Measurements from ENCODE around the gene NTF3. TPM values are rescaled to one million over a fixed set of nuclear protein-coding genes. Genes with fewer than 3 reads are reported as not detected.

The NTF3 gene
- polyA plus RNA-seq, 4 donors: 3.5 to 4.5 (median 4.3) TPM

DNA sequence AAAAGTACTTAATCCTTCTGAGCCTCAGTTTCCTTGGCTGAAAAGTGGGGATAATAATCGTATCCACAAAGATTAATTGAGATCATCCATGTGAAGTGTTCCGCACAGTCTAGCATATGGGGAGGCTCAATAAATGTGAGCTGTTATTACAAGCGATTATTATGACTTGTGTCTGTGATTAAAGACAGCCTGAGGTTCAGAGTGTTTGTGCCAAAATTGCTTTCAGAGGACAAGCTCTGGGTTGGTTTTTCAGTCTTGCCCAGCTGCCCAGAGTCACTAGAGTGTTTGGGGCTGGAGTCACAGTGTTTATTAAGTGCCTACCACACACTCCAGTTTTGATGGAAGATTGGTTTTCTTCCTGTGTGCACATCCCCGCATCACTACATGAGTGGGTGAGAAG is 53.5 kb downstream of the NTF3 start:
- DNase-seq (ENCODE audit: low read depth in 4 of 4, low spot score in 3 of 4): no peak

DNA sequence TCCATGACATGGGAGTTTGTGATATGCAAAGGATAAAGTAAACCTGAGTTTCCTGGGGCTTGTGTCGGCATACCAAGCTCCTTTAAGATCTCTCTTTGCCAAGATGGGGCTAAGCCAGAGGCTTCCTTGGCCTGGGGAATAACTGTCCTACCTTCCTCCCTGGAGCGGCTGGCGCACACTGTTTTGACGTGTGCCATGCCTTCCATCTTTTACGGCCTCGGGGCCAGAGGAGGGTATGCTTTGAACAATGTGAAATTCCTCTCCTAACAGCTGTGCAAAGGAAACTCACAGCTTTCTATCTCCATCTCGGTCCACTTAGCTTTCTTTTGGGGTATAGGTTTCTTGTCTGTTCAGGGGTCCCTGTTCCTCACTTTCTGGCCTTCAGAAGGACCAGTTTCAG is 55.2 kb downstream of the NTF3 start:
- DNase-seq (ENCODE audit: low read depth in 4 of 4, low spot score in 3 of 4): no peak

DNA sequence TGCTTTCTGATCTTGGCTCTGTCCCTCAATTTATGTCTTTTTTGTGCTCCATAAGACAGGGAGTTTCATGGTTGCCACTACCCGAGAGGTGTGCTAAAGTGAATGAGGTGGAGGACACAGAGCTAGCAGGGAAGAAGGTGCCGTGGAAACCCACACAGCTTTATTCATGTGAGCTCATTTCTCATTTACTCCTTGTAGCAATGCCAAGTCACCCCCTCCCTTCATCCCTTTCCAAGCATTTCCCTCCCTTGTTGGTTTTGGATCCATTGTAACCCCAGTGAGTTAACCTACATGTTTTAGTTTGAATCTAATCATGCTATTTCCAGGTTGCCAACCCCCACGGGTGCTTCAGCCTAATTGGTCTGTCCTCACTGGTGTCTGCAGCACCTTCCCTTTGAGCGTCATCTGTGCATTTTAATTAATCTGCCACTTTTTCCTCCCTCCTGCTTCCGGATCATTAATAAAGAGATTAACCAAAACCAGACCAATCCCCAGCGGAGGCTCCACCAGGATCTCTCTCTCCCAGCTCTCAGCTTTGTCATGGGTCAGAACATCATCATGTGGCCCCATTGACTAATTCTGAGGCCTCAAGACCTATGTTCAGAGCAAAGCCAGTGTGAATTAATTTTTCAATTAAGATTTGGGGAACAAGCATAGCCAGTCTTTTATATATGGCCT is 56.2 kb downstream of the NTF3 start:
- DNase-seq (ENCODE audit: low read depth in 4 of 4, low spot score in 3 of 4): no peak

DNA sequence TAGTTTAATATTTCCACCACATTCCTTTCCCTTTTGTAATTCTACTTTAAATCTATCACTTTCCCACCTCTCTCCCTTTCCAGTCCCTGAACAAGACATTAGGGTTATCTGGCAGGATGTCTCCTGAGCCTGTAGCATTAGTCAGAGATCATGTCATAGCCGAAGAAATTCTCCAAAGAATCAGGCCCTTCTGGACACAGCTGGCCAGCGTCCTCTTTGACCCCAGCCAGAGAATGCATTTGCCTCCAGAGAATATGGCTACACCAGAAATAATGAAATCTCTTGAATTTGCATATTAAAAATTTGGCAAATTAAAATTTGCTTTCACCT is 56.7 kb downstream of the NTF3 start:
- DNase-seq (ENCODE audit: low read depth in 4 of 4, low spot score in 3 of 4): no peak

DNA sequence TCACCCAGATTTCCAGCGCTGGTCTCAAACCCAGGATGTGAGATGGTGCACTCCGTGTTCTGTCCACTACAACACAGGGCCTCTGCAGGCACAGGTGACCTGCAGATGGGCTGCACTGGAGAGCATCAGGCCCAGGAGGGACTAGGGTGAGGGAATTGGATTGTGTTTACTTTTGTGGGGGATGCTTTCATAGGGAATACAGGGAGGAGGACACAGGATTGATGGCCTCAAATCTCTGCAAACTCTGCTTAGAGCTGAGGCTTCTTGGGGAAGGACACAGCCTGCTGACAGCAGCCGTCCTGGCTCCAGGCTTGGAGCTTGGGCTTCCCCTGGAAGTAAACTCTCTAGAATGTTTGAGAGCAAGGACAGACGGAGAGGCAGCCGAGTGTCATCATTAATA is 57.1 kb downstream of the NTF3 start:
- no peak for DNase-seq (ENCODE audit: low read depth in 4 of 4, low spot score in 3 of 4)

DNA sequence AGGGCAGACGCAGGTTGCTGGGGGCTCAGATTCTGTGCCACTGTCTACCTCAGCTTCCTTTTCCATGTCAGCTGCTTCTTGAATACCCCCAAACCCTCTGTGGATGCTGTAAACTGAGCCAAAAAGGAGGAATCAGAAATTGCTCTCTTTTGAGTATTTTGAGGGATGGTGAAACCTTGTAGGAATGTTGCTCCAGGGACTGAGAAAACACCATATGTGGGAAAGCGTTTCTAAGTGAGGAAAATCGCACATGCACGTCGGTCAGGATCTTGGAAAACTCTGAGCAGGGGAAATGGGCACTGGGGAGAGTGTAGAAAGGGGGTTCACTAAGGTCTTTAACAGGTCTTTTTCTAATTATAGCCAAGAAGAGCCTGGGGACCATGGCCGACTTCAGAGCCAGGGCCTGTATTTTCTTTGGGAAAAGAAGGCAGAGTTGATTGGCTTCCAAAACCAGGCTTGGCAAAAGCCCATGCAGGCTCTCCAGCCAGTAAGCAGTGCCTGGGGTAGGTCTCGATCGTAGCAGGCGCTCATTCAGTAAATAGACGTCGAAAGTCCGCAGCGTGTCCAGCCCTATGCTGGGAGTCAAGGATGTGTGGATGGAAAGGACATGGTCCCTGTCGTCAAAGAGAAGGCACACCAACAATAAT is 58.0 kb downstream of the NTF3 start:
- DNase-seq (ENCODE audit: low read depth in 4 of 4, low spot score in 3 of 4): no peak

DNA sequence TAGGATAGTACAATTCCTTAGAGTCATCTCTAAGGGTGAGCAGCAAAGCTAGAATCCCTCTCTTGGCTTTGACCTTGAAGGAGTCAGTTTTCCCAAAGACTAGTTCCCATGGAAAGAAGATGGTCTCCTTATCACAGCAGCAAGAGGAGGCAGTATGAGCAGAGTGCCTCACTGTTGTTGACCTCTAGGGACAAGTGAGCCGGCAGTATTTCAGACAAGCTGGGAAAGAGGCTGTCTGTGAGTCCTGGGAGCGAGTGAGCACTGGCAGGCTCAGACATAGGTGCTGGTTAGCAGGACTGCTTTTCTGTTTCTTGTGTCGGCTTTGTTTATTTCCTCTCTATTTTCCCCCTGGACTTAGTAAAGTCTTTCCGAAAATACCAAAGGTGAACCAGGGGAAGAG is 60.7 kb downstream of the NTF3 start:
- DNase-seq (ENCODE audit: low read depth in 4 of 4, low spot score in 3 of 4): no peak

DNA sequence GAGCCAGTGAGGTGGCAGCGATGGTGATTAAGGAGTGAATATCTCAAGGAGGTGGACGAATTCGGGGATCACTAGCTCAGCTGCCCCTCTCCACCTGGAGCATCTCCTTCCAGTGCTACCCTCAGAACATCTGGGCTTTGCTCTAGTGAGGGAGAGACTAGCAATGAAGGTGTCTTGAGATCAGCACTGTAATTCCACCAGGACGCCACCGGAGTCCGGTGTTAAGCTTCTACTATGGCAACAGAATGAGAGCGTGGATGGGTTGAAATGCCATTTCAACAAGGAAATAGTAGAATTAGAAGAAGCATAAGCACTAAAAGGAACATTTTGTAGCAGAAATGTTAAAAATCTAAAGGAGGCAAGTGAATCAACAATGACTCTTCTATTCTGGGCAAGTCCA is 61.1 kb downstream of the NTF3 start:
- DNase-seq (ENCODE audit: low read depth in 4 of 4, low spot score in 3 of 4): no peak

DNA sequence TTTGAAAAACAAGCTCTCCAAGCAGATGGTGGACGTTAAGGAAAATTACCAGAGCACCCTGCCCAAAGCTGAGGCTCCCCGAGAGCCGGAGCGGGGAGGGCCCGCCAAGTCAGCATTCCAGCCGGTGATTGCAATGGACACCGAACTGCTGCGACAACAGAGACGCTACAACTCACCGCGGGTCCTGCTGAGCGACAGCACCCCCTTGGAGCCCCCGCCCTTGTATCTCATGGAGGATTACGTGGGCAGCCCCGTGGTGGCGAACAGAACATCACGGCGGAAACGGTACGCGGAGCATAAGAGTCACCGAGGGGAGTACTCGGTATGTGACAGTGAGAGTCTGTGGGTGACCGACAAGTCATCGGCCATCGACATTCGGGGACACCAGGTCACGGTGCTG is 62.4 kb downstream of the NTF3 start:
- no peak for DNase-seq (ENCODE audit: low read depth in 4 of 4, low spot score in 3 of 4)

DNA sequence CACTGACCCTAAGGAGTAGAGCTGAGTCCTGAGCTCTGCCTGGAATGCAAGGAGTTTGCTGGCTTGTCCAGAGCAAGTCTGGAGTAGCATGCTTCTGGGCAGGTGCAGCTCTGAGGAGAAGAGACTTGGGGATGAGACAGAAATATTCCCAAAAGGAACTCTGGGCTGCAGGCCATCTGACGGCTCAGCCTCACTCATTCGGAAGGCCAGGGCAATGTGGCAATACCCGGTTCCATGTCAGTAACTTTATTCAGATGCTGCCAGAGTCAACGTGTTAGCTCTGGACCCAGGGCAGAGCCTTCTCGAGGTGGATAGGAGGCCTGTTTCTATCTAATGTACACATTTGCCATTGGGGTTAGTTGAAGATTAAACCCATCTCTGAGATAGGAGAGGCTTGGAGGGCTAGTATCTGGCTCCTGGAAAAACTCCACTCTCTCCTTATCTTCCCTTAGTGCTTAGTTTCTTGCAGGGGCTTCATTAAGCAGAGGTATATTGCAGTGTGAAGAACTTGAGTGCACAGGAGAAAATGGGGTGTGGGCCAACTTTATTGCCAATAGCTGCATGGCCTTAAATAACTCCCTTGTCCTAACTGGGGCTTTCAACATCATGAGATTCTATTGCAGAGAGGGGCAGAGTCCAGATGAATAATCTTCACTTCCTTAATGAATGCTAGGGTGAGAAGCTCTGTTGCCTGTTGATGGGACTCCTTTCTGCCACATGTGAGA is 65.6 kb downstream of the NTF3 start:
- DNase-seq (ENCODE audit: low read depth in 4 of 4, low spot score in 3 of 4): no peak

DNA sequence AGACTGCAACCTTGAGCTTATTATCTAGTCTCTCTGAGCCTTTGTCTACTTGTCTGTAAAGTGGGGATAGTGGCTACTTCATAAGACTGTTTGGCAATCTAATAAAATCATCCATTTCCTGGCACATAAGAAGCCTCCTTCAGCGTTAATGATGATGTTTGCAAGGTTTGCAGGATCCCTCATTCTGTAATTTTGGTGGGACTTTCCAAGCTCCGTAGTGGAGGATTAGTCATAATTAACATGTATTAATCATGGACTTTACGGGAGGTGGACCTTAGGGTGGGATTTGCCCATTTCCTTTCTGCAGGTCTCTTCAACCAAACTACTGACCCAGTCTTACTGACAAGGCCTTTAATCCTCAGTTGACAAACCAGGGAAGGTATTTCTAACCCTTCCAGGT is 66.2 kb downstream of the NTF3 start:
- no peak for DNase-seq (ENCODE audit: low read depth in 4 of 4, low spot score in 3 of 4)

DNA sequence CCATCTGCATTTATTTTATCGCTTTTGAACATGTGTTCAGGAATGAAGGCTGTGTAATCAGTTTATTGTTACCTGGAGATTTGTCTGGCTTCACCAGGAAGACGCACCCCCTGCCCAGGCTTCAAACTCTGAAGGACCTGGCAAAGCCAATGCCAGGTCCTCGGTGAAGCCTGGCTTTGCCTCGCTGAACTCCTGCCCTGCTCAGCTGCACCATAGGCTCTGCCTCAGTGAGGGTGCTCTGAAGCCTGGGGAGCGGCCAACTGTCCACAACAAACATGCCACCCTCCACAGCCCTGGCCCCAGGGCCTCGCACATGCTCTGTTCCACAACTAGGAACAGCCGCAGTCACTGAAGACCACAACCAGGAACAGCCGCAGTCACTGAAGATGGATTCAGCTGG is 66.9 kb downstream of the NTF3 start:
- DNase-seq (ENCODE audit: low read depth in 4 of 4, low spot score in 3 of 4): no peak

DNA sequence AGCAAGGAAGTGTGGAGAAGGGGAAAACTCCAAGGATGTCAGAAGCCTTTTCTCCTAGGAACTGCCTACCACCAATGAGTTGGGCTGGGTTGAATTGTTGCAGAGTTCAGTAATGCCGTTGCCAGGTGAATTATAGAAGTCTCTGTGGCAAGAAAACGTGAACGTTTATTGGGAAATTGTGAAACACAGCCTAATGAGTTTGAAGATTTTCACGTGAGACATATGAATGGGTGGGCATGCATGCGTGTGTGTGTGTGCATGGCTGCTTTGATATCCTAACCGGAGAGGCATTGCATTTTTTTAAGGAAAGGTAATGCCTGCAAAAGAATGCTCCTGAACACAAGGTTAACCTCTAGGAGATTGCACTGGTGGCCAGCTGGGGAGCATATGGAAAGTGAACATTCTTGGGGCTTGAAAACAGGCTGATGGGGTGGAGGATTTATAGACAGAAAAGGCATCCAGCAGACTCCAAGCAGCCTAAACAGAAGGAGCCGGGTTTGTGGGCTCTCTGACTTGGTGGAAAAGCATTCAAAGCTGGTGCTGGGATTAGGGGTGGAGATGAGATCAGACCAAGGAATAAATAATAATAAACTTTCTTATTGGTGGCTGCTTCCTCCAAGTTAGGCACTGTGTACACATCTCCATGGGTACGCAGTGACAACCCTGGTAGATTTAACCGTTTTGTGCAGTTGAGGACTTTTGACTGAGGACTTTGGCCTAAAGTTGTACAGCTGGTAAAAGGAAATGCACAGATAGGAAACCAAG is 67.8 kb downstream of the NTF3 start:
- DNase-seq (ENCODE audit: low read depth in 4 of 4, low spot score in 3 of 4): no peak

DNA sequence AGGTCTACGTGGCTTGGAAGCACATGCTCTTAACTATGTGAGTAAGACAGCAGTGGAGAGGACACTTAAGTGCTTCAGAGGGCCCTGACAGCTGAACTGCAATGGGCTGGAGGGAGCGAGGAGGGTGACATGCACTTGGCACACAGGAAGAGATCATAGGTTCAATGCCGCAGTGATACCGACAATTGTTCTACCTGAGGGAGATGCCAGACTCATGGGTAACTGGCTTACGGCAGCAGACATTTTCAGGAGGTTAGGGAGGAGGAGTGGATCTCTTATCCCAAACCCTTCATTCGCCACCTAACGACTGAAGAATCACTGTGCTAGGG is 68.4 kb downstream of the NTF3 start:
- DNase-seq (ENCODE audit: low read depth in 4 of 4, low spot score in 3 of 4): no peak

DNA sequence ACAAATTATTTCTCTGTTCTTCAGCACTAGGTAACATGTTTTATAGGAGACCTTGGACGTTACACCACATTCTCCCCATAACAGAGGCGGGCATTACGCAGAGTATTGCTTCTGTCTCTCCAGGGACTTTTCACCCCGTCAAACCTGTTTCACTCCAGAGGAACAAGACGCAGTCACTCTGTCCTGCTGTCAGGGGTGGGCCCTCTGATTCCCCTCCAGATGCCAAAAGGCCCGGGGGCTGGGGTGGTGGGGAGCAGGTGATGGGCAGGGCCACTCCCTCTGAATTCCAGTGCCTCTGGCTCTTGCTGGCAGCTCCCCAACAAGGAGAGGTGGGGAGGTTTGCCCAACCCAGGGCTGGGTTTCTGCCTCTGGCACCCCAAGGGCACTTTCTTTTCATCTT is 71.9 kb downstream of the NTF3 start:
- no peak for DNase-seq (ENCODE audit: low read depth in 4 of 4, low spot score in 3 of 4)

DNA sequence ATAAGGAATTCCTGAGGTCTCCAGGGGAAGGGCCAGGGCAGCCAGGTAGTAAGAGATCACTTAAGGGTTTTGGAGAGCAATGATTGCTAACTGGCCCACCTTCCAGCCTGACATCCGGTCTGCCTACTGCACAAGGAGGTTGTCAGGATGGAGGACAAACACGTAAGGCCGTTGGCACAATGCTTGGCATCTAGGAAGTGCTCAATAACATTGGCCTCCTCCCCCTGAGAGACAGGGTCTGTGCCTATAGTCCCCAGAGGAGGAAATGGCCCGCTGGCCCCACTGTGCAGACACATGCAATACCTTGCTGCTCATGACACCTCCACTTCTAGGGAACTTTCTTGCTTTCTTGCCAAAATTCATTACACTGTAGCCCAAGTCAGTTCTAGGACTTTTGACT is 73.2 kb downstream of the NTF3 start:
- DNase-seq (ENCODE audit: low read depth in 4 of 4, low spot score in 3 of 4): no peak

DNA sequence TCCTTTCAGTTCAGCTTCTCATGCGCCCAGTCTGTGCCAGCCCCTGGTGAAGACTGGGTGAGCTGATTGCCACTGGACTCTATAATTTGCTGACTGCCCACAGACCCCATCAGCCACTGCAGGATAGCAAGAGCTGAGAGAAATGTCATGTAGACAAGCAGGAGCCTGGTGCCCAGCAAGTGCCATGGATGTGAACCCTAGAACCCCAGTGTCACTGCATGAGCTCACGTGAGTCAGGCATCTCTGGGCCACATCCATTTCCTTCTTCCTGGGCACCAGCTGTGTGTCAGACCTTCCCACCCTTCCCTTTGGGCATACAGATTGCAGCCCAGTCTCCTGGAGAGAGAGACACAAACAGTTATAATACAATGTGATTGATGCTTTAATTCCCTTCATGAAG is 73.8 kb downstream of the NTF3 start:
- no peak for DNase-seq (ENCODE audit: low read depth in 4 of 4, low spot score in 3 of 4)

DNA sequence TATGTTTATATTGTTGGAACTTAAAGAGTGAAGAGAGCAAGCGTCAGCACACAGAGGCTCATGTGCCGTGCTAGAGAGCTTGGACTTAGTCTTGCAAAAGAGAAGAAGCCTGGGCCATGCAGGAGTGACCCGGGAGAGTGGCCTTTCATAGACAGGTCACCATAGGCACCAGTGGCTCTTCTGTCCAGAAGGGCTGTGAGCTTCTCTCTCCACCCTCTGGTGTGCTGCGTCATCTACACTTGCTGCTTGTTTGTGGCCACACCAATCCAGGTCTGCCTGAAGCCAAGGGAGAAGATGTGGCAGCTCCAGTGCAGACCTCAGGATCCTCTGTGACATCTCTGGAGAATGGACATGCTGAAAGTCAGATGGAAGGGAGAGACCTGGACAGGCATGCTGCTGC is 74.4 kb downstream of the NTF3 start:
- no peak for DNase-seq (ENCODE audit: low read depth in 4 of 4, low spot score in 3 of 4)

DNA sequence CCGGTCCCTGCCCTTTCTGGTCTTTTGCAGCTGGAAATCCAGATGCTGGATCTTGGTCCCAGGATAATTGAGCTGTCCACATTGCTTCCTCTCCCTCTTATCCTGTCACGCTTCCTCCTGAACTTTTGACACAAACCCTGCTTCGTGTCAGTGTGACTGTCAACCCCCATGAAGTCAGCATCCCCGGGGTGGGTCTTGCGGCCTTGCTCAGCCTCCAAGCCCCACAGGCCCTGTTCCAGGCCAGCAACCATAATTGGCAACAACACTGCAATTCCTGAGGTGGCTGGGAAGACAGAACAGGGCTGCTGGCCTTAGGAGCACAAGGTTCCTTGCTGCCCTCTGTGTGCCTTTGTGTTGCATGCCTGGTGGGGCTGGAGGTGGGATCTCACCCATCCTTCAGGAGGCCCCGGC is 74.9 kb downstream of the NTF3 start:
- no peak for DNase-seq (ENCODE audit: low read depth in 4 of 4, low spot score in 3 of 4)

DNA sequence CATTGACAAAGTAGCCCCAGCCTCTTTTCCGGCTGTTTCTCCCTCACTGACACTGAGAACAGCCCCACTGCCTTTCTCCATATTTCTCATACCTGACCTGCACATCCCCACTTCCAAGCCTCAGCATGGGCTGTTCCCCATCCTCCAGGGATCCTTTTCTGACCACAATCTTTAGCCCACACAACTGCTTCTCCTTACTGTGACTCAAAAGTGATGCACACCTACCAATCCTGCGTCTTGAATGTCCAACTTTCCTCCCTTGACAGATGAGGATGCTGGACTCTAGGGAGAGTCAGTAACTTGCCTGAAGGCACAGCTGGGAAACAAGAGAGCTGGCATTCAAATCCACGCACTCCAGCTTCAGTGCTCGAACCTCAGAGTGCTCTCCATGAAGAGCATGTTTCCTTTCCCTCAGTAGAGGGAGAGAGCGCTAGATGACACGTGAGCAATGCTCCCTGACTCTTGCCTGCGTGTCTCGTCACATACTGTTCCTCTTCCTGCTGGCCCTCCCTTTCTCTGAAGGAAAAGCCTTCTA is 75.6 kb downstream of the NTF3 start:
- no peak for DNase-seq (ENCODE audit: low read depth in 4 of 4, low spot score in 3 of 4)

DNA sequence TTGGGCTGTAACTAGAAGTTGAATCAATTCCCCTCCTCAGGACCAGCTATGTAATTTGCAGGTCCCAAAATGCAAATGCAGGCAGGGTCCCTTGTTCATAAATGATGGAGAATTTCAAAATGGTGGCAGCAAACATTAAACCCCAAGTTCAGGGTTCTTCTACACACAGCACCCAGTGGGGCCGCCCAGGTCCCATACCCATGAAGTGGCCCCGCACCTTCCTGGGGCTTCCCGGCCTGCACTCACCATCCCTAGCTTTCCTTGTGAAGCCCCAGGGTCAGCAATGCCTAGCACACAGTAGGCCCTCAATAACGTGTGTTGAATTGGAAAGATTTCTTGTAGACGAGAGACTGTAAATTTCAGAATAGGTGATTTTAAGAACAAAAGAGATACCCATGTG is 76.0 kb downstream of the NTF3 start:
- DNase-seq (ENCODE audit: low read depth in 4 of 4, low spot score in 3 of 4): no peak
